Measurements from ENCODE around the gene OTOP2. TPM values are rescaled to one million over a fixed set of nuclear protein-coding genes. Genes with fewer than 3 reads are reported as not detected.

OTOP2 gene
- total RNA-seq, 2 donors from 2014 or later = not detected

GRCh38 chr17:74947041-74947754 lies 23.1 kb downstream of the OTOP2 start:
- Histone ChIP-seq H3K4me1 (no peaks in the 10 kb centered on the region), H3K27ac (no peak overlapping the region), H3K4me3 (no peak overlapping the region), H3K27me3 (no peaks in the 10 kb centered on the region), H3K9me3 (no peaks in the 10 kb centered on the region), H3K36me3 (no peaks in the 10 kb centered on the region)
- DNase-seq (ENCODE audit: low spot score) = no peak
- TF ChIP-seq CTCF (IDR thresholded peaks at IDR 0.05) = no peak

- Histone ChIP-seq H3K27ac (no peak overlapping the region), H3K4me3 (no peak overlapping the region), H3K4me1 (no peaks in the 10 kb centered on the region), H3K9me3 (no peaks in the 10 kb centered on the region), H3K36me3 (no peaks in the 10 kb centered on the region), H3K27me3 (no peaks in the 10 kb centered on the region)
- DNase-seq (ENCODE audit: low spot score) = no peak
- TF ChIP-seq CTCF (IDR thresholded peaks at IDR 0.05) = no peak
Observed at GRCh38 chr17:74949455-74950115, 25.5 kb downstream of the OTOP2 start.

DNA sequence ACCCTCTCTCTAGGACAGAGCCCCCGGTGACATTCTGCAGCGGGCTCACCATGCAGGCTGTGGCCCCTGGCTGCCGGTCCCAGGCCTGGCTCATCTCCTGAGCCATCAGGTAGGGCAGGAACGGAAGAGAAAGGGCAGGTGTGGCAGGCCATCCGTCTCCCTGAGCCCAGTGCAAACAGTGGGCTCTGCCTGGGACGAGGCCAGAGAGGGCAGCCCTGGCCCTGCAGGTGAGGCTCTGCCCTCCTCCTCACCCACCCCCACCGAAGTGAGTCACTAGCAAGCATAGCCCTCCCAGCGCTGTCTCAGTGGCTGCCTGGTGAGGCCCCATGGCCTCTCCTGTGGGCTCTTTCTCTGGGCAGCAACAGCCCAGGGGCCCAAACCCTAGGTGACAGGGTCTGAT lies 26.1 kb downstream of the OTOP2 start:
- Histone ChIP-seq H3K4me3 (no peak overlapping the region), H3K4me1 (no peaks in the 10 kb centered on the region), H3K27ac (no peak overlapping the region), H3K36me3 (no peaks in the 10 kb centered on the region), H3K9me3 (no peaks in the 10 kb centered on the region), H3K27me3 (no peaks in the 10 kb centered on the region)
- no peak for DNase-seq (ENCODE audit: low spot score)
- TF ChIP-seq CTCF (IDR thresholded peaks at IDR 0.05) = no peak

- Histone ChIP-seq H3K27ac (no peak overlapping the region), H3K9me3 (no peaks in the 10 kb centered on the region), H3K36me3 (no peaks in the 10 kb centered on the region), H3K4me3 (no peak overlapping the region), H3K27me3 (no peaks in the 10 kb centered on the region), H3K4me1 (no peaks in the 10 kb centered on the region)
- DNase-seq (ENCODE audit: low spot score) = no peak
- TF ChIP-seq CTCF (IDR thresholded peaks at IDR 0.05) = no peak
Observed at GRCh38 chr17:74951065-74951464, 27.0 kb downstream of the OTOP2 start.

GRCh38 chr17:74951680-74952421 lies 27.8 kb downstream of the OTOP2 start:
- TF ChIP-seq CTCF (IDR thresholded peaks at IDR 0.05) = no peak
- no peaks in the 10 kb centered on the region for H3K36me3 ChIP-seq
- H3K4me1 ChIP-seq = no peaks in the 10 kb centered on the region
- no peak overlapping the region for H3K27ac ChIP-seq
- no peak for DNase-seq (ENCODE audit: low spot score)
- no peak overlapping the region for H3K4me3 ChIP-seq
- H3K9me3 ChIP-seq = no peaks in the 10 kb centered on the region
- H3K27me3 ChIP-seq = no peaks in the 10 kb centered on the region
